ENCODE data around the gene PPY.
"Not testable (repeated sequence)": the region's sequence is repeated elsewhere in the genome, so short reads cannot be mapped to it uniquely, and the experiment has no call there.

PPY gene

DNA sequence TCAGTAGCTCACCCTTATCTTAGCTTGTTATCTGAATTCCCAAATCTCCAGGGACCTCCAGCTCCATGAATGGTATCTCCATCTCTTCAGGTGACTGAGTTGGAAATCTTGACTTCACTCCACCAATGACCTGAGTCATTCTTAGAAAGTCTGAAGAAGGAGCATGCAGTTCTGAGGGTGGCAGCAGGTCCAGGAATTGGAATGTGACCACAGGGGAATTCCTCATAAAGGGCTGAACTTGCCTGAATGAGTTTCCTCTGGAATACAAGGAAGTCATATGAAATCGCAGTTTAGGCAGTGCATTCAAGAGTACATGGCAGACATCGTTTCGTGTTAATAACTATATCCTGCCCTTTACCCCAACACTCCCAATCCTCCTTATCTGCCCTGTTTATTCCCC, 24.0 kb upstream of the PPY start:
- no peak for DNase-seq (ENCODE audit: low read depth)

DNA sequence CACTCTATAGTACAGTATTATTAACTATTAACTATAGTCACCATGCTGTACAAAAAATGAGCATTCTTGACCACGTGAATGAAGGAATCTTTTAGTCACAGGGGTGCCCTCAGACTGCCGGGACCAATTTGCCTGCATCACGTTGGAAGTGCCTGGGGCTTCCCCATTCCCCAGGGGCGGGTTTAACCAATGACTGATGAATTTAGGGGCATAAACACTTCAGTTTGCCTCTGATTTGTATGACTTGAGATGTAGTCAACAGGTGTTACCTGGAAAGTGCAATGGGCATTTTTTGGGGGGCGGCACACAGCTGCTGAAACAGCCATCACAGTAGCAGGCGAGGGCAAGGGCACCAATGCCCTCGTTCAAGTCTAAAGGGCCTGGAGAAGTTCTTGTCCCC, 20.2 kb upstream of the PPY start:
- no peak for DNase-seq (ENCODE audit: low read depth)

DNA sequence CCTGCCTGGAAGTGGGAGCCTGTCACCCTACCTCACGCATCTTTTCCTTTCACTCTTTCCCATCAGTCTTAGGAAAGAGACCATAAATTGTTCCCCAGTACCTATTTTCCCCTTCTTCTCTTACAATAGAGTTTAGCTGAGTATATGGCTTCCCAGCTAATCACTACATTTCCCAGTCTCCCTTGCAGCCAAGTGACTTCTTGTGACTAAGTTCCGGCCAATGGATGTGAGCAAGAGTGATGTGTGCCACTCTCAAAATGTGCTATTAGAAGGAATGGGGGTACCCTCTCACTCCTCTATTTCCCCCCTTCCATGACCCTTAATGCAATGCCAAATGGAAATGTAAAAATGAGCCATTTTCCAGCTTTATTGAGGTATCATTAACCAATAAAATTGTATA, 19.7 kb upstream of the PPY start:
- no peak for DNase-seq (ENCODE audit: low read depth)

DNA sequence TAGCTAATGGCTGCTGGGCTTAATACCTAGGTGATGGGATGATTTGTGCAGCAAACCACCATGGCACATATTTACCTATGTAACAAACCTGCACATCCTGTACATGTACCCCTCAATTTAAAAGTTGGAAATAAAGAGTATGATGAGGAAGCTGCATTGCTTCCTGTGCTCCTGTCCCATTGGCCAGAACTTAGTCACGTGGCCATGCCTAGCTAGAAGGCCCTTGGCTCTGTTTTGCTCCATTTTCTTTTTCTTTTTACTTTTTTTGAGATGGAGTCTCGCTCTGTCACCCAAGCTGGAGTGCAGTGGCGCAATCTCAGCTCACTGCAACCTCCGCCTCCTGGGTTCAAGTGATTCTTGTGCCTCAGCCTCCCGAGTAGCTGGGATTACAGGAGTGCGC, 19.0 kb upstream of the PPY start:
- not testable (repeated sequence) for DNase-seq (ENCODE audit: low read depth)

DNA sequence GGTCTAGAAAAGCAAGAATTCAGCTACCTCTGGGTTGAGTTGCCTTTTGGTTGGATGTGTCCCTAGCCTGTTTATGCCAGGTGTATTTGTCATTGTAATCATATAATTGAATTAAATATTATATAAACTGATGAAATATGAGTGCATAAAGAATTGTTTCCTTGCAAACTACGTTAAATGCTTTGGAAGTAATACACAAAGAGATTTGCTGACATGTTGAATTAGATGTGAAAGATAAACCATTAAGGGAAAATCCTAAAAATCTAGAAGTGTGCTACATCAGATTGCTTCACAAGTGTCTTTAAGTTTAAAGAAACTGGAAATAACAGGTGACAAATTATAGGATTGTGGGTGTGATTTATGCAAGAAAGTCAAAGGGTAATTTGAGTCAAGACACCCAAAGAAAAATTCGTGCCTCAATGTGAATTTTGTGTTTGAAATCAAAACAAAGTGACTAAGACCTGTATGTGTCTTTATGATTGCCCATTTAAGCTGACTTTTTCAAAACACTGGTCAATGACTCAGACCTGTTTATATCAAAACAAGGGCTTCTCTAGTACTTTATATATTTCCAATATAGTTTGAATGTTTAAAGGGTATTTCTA, 16.6 kb upstream of the PPY start:
- DNase-seq (ENCODE audit: low read depth), result no peak

DNA sequence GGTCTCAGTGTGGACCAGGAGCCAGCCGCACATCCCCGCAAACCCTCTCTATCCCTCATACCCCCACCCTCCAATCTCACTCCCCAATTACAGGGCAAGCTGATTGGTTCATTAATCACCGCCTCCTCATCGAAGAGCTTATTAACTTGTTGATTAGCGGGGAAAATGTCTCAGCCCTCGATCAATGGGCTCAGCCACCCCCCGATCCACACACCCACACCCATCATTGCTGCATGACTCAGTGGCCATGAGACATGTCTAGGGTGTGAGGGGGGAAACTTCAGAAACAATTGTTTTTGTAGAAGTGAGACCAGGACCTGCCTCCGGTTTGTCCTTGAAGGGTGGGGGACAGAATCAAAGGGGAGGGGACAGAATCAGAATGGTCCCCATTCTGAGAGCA, 13.9 kb upstream of the PPY start:
- DNase-seq (ENCODE audit: low read depth), result no peak

DNA sequence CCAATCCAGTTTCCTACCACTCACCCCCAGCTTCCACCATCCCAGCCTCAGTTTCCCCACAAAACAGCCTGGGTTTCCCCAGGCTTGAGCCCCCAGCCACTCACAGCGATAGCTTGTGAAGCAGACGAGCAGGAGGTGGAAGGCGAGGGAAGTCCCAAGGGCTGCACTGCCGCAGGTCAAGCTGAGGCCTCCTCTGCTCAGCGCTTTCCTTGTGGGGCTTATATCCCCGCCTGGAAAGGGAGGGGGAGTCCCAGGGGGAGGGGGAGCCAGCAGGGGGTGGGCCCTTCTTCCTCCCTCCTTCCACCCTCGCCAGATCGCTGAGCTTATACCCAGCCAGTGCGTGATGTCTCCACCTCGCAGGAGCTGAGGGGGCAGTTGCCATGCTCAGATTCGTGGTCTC, 11.5 kb upstream of the PPY start, which contains the start of gene PYY:
PYY (minus strand) TSS at position 195 of the 400 bp plus-strand sequence. CDS start 457 bp downstream, outside the sequence.
- no peak for DNase-seq (ENCODE audit: low read depth)

DNA sequence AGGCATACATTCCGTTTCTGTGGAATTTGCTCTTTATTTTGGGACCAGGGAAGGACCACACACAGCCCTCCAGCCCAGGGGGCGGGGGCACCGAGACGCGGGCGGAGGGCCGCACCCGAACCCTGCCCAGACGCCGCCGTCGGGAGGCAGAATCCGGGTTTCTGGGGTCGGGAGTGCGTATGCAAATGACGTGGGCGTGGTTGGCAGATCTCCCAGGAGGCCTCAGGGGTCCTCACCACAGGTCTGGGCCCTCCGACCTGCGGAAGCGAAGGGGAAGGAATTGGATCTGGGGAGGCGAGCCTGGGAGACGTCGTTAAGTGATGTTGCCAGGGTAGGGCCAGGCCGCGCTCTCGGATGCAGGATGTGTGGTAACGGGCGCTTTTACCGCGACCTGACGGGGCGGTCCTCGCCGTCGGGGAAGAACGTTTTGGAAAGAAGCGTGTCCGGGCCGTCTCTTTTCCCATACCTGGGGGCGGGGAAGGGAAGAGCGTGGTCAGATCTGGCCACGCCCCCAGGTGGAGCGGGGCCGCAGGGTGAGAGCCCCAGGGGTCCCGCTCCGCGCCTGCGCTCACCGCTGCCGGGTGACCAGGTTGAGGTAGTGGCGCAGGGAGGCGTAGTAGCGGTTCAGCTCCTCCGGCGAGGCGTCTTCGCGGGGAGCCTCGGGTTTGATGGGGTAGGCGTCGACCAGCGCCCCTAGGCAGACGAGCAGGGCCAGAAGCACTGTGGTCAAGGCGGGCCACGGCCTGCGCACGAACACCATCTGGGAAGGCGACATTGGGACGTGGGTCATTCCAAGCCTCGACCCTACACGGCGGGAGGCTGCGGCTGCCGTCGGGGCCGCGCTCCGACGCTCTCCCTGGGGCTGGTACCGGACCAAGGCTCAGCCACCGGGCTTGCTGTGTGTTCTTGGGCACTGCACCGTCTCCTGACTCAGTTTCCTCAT, 10.7 kb upstream of the PPY start:
- no peak for DNase-seq (ENCODE audit: low read depth)

DNA sequence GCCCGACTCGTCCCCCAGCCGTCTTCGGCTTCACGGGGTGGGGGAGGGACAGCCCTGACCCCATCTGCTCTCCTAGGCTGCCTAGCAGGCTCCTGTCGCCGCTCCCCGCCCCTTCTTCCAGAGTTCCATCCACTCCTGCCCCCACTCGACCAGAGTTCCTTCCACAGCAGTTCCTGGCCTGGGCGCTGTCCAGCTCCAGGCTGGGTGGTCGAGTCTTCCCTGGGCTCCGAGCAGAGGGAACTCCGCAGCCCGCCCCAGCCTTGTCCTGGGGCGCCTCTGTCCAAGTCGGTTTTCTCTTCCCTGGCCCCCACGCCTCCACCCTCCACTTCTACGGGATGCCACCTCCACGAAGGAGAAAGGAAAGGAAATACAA, 10.1 kb upstream of the PPY start:
- DNase-seq (ENCODE audit: low read depth), result no peak

DNA sequence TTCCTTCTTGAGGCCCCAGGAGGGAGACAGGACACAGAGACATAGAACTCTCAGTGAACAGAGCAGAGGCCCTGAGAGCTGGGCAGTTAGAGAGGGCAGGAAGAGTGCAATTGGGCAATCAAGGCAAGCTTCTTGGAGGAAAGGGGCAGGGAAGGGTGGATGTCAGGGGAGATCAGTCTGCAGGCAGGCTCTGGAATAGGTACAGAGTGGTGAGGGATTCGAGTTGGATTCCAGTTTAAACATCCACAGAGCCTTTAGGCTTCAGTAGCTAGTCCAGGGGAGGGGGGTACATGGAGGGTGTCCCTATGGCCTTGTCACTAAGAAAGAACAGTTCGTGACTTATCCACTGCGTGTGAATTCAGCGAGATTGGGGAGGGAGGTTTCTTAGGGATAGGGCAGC, 9.5 kb upstream of the PPY start:
- no peak for DNase-seq (ENCODE audit: low read depth)

DNA sequence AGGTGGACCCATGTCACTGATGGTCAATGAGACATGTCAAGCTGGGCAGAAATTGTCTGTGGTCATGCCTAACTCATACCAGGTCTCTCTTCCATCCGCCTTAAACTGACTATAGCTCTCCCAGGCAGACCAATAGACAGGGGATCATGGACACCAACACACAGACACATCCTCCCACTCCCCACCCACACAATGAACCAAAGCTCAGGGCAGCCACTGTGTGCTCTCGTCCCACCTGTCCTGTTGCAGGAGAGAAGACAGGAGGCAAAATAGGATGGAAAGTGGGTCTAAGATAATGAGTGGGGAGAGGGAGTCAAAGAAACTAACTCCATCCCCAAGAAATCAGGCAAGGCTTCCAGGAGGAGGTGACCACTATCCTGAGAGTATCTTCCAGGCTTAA, 8.3 kb upstream of the PPY start:
- no peak for DNase-seq (ENCODE audit: low read depth)

DNA sequence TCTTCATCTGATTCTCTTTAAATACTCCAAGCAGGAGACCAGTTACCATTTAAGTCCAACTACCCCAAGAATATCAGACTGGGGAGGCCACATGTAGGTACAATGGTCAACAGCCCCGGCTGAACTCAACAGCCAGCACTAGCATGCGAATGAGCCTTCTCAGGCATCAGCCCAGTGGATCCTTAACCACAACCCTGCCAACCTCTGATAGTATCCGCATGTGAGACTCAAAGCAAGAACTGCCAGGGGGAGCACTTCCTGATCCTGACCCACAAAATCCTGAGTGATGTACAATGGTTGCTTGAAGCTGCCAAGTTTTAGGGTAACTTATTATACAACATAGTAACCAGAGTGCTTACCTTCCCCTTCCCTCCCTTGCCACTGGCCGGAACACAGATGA, 7.5 kb upstream of the PPY start:
- no peak for DNase-seq (ENCODE audit: low read depth)

DNA sequence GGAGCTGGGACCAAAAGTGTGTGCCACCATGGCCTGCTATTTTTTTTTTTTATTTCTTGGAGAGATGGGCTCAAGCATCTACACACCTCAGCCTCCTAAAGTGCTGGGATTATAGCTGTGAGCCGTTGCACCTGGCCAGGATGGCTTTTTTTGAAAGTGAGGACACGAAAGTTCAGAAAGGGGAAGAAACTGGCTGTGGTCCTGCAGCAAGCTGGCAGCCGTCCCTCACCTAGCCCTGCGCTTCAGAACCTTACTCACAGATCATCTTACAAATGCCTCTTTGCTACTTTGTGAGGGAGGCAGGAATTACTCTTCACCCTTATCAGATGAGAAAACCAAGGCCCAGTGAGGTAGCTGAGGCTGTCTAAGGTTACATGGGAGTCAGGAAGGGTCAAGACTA, 4.5 kb upstream of the PPY start:
- DNase-seq (ENCODE audit: low read depth), result no peak

DNA sequence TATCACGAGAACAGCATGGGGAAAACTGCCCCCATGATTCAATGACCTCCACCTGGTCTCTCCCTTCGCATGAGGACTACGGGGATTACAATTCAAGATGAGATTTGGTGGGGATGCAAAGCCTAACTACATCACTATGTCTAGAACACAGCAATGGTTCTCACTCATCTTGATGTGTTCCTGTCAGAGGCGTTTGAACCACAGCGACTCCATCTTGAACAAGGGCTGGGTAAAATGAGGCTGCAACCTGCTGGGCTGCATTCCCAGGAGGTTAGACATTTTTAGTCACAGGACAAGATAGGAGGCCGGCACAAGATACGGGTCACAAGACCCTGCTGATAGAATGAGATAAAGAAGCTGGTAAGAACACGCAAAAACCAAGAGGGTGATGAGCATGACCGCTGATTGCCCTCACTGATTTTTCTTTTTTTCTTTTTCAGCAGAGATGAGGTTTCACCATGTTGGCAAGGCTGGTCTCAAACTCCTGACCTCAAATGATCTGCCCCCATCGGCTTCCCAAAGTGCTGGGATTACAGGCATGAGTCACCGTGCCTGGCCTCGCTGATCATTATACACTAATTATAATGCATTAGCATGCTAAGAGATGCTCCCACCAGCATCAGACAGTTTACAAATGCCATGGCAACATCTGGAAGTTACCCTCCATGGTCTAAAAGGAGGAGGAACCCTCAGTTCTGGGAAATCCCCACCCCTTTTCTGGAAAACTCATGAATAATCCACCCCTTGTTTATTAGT, 3.0 kb upstream of the PPY start:
- no peak for DNase-seq (ENCODE audit: low read depth)

DNA sequence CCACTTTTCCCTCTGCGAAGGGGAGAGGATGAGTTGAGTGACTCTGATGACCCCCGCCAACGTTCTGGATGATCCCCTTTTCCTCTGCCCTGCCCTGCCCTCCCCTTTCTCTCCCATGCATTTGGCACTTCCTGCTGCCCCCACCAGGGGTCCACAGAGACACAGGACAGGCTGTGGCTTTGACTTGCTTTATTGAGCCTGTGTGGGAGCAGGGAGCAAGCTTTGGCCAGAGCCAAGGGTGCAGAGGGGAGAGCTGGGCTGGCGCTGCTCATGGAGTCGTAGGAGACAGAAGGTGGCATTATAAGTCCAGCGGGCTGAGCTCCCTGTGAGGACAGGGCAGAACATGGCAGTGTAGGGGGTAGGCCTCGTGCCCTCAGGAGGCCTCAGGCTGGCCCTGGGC, 1.6 kb downstream of the PPY start:
- DNase-seq (ENCODE audit: low read depth), result no peak

DNA sequence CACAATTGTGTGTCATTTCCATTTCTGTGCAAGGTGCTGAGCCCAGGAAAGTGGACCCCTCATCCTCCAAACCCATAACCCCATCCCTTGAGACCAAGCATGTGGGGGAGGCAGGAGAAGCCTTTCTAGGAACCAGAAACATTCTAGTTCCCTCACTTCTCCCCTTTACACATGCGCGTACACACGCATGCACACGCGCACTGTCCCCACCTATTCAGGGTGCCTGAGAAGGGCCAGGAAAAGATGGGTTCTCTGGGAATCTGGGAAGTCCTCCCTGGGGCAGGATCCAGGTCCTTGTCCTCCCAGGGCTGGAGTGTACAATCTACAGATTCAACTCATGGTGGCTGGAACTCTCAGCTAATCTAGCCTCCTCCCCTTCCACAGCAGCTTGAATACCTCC, 2.4 kb downstream of the PPY start:
- DNase-seq (ENCODE audit: low read depth), result no peak

DNA sequence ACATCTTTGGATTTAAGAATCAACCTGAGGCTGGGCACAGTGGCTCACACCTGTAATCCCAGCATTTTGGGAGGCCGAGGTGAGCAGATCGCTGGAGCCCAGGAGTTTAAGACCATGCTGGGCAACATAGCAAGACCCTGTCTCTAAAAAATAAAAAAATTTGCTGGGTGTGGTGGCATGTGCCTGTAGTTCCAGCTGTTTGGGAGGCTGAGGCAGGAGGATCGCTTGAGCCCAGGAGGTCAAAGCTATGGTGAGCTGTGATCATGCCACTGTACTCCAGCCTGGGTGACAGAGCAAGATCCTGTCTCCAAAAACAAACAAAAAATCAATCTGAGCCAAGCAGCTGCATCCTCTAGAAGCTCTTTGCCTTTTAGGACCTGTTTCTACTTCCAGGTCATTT, 2.8 kb downstream of the PPY start:
- not testable (repeated sequence) for DNase-seq (ENCODE audit: low read depth)

DNA sequence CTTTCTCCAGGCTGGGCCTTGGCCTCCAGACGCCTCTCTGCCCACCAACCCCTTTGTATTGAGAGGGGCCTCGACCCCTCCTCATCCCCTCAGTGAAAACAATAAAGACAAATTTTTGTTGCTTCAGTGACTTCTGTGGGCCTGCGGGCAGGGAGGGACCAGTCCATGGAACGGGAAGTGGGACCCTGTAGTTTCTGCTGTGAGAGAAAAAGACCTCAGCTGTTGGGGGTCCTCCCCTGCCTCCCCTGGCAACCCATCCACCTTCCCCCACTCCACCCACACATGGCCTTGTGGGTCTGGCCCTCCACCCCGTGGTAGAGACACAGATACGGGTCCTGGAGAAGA, 3.5 kb downstream of the PPY start:
- DNase-seq (ENCODE audit: low read depth), result no peak

DNA sequence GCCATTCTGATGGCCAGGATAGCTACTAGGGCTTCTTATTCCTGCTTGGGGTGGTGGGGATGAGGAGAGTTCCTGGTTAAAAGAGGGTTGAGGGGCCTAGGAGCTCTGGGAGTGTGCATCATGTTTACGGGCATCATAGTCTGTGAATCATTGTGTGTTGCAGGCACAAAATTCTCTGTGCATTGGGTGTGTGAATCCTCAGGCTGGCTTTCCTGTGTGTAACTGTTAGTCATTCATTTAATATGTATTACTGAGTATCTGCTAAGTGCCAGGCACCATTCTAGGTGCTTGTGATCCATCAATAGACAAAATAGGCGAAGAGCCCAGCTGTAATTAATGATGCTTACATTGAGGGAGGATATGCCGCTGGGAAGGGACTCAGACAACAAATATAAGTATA, 5.8 kb downstream of the PPY start:
- DNase-seq (ENCODE audit: low read depth), result no peak

DNA sequence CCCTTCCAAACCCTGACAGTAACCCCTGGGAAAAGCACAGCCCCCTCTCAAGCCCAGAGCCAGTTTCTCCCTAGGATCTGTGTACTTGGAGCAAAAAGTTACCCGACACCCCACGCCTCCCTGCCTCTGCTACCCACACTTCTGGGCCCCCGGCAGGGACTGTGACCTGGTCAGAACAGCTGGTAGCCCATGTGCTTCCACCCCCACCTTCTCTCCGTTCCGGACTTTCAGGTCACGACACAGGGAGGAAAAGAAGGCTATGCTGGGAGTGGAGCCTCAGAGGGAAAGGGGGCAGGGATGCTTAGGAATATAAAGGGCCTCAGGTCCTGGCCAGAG, 6.4 kb downstream of the PPY start:
- no peak for DNase-seq (ENCODE audit: low read depth)

DNA sequence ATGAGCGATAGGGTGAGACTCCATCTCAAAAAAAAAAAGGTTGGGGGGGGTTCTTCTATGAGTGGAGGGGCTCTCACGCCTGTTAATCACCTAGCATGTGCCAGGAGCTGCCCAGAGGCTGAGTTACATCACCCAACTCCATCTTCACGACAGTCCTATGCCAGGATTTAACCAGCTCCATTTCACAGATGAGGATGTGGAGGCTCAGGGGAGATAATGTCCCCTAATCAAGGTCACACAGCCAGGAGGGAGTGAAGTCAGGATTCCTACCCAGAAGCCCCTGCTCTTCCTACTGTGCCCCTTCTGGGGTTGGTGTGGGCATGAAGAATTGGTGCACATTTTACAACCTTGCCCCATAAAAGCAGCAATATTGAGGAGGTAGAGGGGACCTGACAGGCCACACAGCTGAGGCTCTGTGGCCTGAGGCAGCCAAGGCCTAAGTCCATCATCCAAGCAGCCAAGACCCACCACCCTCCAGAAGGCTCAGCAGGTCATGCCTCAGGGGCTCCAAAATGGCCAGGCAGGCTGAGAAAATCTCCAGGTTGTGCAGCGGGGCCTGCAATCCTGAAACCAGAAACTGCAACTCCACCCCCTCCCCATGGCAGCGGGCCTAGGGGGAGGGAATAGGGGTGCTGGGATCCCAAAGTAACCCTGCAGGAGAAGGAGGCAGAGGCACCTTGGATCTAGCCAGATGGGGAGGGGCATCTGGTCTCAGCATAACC, 6.9 kb downstream of the PPY start:
- no peak for DNase-seq (ENCODE audit: low read depth)

DNA sequence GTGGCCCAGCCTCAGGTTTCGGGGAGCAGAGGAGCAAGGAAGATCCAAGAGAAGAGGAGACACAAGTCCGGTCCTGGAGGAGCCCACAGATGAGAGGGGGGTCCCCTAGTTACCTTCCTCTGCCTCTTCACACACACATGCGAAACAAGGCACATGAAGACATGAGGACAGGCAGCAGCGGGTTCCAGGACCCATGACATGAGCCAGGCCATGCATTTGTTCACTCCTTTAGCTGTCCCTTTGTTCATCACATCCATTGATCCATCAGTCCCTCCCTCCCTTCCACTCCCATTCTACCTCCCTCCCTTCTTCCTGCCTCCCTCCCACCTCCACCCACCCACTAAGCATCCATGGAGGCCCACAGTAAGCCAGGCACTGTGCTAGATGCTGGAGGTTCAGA, 9.4 kb downstream of the PPY start:
- DNase-seq (ENCODE audit: low read depth), result no peak

DNA sequence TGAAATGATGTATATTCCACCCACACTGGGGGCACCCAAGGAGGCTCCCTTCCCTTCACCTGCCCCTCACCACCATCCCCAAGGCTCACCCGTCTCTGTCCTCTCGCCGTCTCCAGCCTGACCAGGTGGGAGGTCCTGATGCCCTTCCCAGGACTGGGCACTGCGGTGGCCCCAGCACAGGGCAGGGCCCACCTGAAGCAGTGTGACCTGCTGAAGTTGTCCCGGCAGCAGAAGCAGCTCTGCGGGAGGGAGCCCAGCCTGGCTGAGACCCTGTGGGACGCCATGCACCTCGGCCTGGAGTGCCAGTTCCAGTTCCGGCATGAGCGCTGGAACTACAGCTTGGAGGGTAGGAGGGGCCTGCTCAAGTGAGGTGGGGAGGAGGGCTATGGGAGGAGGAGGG, 9.9 kb downstream of the PPY start:
- no peak for DNase-seq (ENCODE audit: low read depth)

Measured in T follicular helper cell (primary cell).